B cell (primary cell): ENCODE results near the gene SEMA4A. TPM values are rescaled to one million over a fixed set of nuclear protein-coding genes. Genes with fewer than 3 reads are reported as not detected.
A peak's percentile ranks its signal among the peaks of the same experiment; 100 is the strongest.

Source experiments
- ATAC-seq: fragments of 200-7000 bp; cut with Tn5 transposase; one replicate; pipeline ENCODE4 v1.10.0; 2021; ENCODE audit warnings: low read depth, mild to moderate bottlenecking, moderate number of reproducible peaks, moderate library complexity
- CTCF ChIA-PET: fragments of 350-600 bp; sonication (Branson Sonifier 250); formaldehyde crosslinking; loops from one replicate; lab custom pipeline; 2021; ENCODE audit warnings: antibody characterized with exemption, inconsistent platforms; lab: Charles Lee
- POLR2A ChIA-PET: fragments of 350-600 bp; sonication (Branson Sonifier 250); formaldehyde crosslinking; loops from one replicate; lab custom pipeline; 2021; ENCODE audit warnings: antibody characterized with exemption; lab: Charles Lee
- DNase-seq: peaks from one replicate; pipeline ENCODE4 v3.0.0; 2013
- H2AFZ ChIP-seq: 2 replicates; pipeline ENCODE4 v1.6.1; 2012; ENCODE audit warnings: mild to moderate bottlenecking, low read depth, low read length; ENCODE audit not compliant: insufficient read depth, poor library complexity, severe bottlenecking
- H3K27ac ChIP-seq, 2 donors: 1 replicate in 1 of 2; 2 replicates in 1 of 2; pipeline ENCODE4 v1.5.1; 2012 to 2013; ENCODE audit warnings: low read length in 2 of 2, mild to moderate bottlenecking in 2 of 2, moderate library complexity in 1 of 2
- H3K27me3 ChIP-seq, 4 experiments: fragments of 200-600 bp in 1 of 4; sonication (generic) in 1 of 4; replicated peaks in 1 of 4; 1 replicate in 2 of 4; 2 replicates in 2 of 4; pipeline versions ENCODE4 v1.6.1 to v1.7.0; 2013 to 2016; ENCODE audit warnings: low read length in 3 of 4, mild to moderate bottlenecking in 2 of 4, mixed read lengths in 1 of 4, moderate library complexity in 1 of 4; ENCODE audit not compliant: insufficient read depth in 4 of 4, control insufficient read depth in 3 of 4; ENCODE audit errors: control extremely low read depth in 1 of 4
- H3K36me3 ChIP-seq, 2 experiments: replicated peaks in 1 of 2; 1 replicate in 1 of 2; 2 replicates in 1 of 2; pipeline versions ENCODE4 v1.6.1 to v1.7.1; 2013; ENCODE audit warnings: low read length in 1 of 2; ENCODE audit not compliant: insufficient read depth in 2 of 2, control insufficient read depth in 1 of 2; ENCODE audit errors: control extremely low read depth in 1 of 2, extremely low read depth in 1 of 2
- H3K4me1 ChIP-seq, 2 donors: fragments of 200-600 bp in 1 of 2; sonication (generic) in 1 of 2; 1 replicate in 1 of 2; 2 replicates in 1 of 2; pipeline versions ENCODE4 v1.5.1 to v1.6.1; 2013 to 2017; ENCODE audit warnings: low read length in 2 of 2; ENCODE audit not compliant: control insufficient read depth in 2 of 2, insufficient read depth in 2 of 2
- H3K4me2 ChIP-seq: replicated peaks from 2 replicates; pipeline ENCODE3; 2012; ENCODE audit warnings: mild to moderate bottlenecking, low read depth, low read length; ENCODE audit not compliant: poor library complexity, severe bottlenecking
- H3K4me3 ChIP-seq, 5 experiments: fragments of 200-600 bp in 1 of 5; sonication (generic) in 1 of 5; 1 replicate in 3 of 5; 2 replicates in 2 of 5; pipeline versions ENCODE4 v1.5.1 to v1.7.0; 2011 to 2016; ENCODE audit warnings: low read length in 4 of 5, mild to moderate bottlenecking in 4 of 5, low read depth in 2 of 5, control low read depth in 1 of 5, moderate library complexity in 1 of 5; ENCODE audit not compliant: insufficient read depth in 1 of 5; ENCODE audit errors: control extremely low read depth in 1 of 5, extremely low read depth in 1 of 5
- H3K79me2 ChIP-seq: fragments of 200-600 bp; sonication (generic); one replicate; pipeline ENCODE4 v1.6.0; 2016; ENCODE audit warnings: low read length; ENCODE audit not compliant: control insufficient read depth, insufficient read depth
- H3K9ac ChIP-seq: fragments of 200-600 bp; sonication (generic); 2 replicates; pipeline ENCODE4 v1.6.1; 2017; ENCODE audit warnings: mild to moderate bottlenecking, low read length, moderate library complexity
- H3K9me3 ChIP-seq, 3 donors: one replicate each; pipeline versions ENCODE4 v1.6.1 to v1.7.1; 2013; ENCODE audit warnings: low read length in 2 of 3; ENCODE audit not compliant: control insufficient read depth in 2 of 3, insufficient read depth in 1 of 3; ENCODE audit errors: control extremely low read depth in 1 of 3
- H4K20me1 ChIP-seq: 2 replicates; pipeline ENCODE4 v1.6.0; 2012; ENCODE audit warnings: mild to moderate bottlenecking, low read length; ENCODE audit not compliant: insufficient read depth, control insufficient read depth, poor library complexity, severe bottlenecking
- H3K27ac Mint-ChIP-seq: one replicate; pipeline ENCODE4 v1.8.0; 2021; ENCODE audit warnings: mixed read lengths
- H3K27me3 Mint-ChIP-seq: one replicate; pipeline ENCODE4 v1.8.0; 2021; ENCODE audit warnings: mixed read lengths
- H3K4me1 Mint-ChIP-seq: one replicate; pipeline ENCODE4 v1.8.0; 2021; ENCODE audit warnings: mixed read lengths
- H3K4me3 Mint-ChIP-seq: one replicate; pipeline ENCODE4 v1.8.0; 2021; ENCODE audit warnings: mixed read lengths
- H3K9me3 Mint-ChIP-seq: one replicate; pipeline ENCODE4 v1.8.0; 2022; ENCODE audit warnings: mixed read lengths; ENCODE audit not compliant: insufficient read depth
- EZH2 ChIP-seq: IDR thresholded peaks from 2 replicates; pipeline ENCODE4 v1.6.1; 2012; ENCODE audit warnings: borderline replicate concordance, low read depth, mild to moderate bottlenecking, moderate library complexity, low read length; ENCODE audit not compliant: insufficient read depth, poor library complexity, severe bottlenecking
- WGBS: methylation state at CpG from one replicate; pipeline ENCODE4 v1.1.5; 2013; ENCODE audit warnings: missing lambda C conversion rate; ENCODE audit not compliant: insufficient coverage; 5-methylcytosine and 5-hydroxymethylcytosine counted together
- intact Hi-C: fragments of 100-400 bp; cut with micrococcal nuclease; formaldehyde crosslinking; loops from one replicate; pipeline ENCODE4 v1.10.0; 2022
- polyA plus RNA-seq: library from polyadenylated mRNA; depleted of rRNA; stranded (reverse); fragments of >200 nt; gene quantifications from 2 replicates; pipeline ENCODE4 v1.2.3, GENCODE V29; 2012
- total RNA-seq, 2 donors: library from RNA; stranded (reverse); fragments of 120-200 nt in 1 of 2; gene quantifications; 1 replicate in 1 of 2; 2 replicates in 1 of 2; pipeline versions ENCODE4 v1.2.3 to v1.2.4, GENCODE V29; 2013 to 2022
- TF ChIP-seq, protein P1 (sequence below): fragments of 200-600 bp; IDR thresholded peaks from one replicate; pipeline ENCODE4 v1.8.0; 2022; ENCODE audit warnings: antibody characterized with exemption, mild to moderate bottlenecking

Gene SEMA4A
- total and polyA plus RNA-seq, 2 donors (not counting 1 experiment from before 2014, with no cell fraction given), result 9.2 to 15.5 TPM

DNA sequence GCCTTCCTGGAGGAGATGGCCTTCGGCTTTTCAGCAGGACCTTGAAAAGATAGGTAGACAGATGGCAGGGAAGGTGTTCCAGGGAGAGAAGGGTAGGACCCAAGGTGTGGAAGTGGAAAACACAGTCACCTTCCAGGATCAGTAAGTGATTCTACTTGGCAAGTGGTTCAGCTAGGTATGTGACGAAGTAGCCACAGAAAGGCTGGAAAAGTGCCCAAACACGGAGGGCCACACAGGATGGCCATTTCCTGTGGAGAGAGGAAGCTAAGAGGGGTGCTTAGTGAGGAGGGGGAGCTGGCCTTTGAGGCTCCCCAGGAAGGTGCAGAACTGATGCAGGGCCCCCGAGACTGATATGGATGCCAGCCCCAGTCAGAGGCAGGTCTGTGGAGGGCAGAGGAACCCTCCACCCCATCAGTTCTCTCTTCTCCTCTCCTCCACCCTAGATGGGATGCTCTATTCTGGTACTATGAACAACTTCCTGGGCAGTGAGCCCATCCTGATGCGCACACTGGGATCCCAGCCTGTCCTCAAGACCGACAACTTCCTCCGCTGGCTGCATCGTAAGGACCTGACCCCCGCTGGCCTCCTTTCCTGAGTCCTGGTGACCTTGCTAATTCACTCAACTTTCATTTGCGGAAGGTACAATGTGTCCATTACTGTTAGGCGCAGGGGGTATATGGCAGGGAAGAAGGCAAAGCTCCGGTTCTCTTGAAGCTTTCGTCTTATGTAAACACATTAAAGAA lies 6.8 kb downstream of the SEMA4A start:
- H3K9me3 ChIP-seq, result no peaks in the 10 kb centered on the region
- H3K4me2 ChIP-seq, result peak overlapping the region; percentile 80
- peaks cover 13% of the 10 kb centered on the region for H3K79me2 ChIP-seq
- Mint-ChIP-seq H3K4me3 (peak overlapping the region; percentile 80), H3K27ac (no peak overlapping the region), H3K27me3 (peaks cover 32% of the 10 kb centered on the region), H3K9me3 (no peaks in the 10 kb centered on the region), H3K4me1 (peaks cover 59% of the 10 kb centered on the region)
- no peaks in the 10 kb centered on the region for H3K36me3 ChIP-seq
- peaks cover 47 to 61% of the 10 kb centered on the region in 2 donors for H3K4me1 ChIP-seq
- no peak for ATAC-seq
- peak overlapping the region; percentile 54 for H3K9ac ChIP-seq
- H3K4me3 ChIP-seq, result peak overlapping the region in 1 of 5 experiments; percentile 45
- H2AFZ ChIP-seq, result peak overlapping the region; percentile 63
- DNase-seq, result peak; percentile 28
- POLR2A ChIA-PET, result no interaction called here
- WGBS, result 89% methylated on average over 8 of the region's 13 CpGs
- intact Hi-C loops, result no loop called here
- no peaks in the 10 kb centered on the region for H4K20me1 ChIP-seq
- CTCF ChIA-PET, result interaction anchor here (0.6 to 4.0 kb wide), 3 partner anchors 9 to 65 kb away, joined by 3 to 17 read pairs (median 4); no protein-coding TSS in a partner anchor
- TF ChIP-seq, protein P1, sequence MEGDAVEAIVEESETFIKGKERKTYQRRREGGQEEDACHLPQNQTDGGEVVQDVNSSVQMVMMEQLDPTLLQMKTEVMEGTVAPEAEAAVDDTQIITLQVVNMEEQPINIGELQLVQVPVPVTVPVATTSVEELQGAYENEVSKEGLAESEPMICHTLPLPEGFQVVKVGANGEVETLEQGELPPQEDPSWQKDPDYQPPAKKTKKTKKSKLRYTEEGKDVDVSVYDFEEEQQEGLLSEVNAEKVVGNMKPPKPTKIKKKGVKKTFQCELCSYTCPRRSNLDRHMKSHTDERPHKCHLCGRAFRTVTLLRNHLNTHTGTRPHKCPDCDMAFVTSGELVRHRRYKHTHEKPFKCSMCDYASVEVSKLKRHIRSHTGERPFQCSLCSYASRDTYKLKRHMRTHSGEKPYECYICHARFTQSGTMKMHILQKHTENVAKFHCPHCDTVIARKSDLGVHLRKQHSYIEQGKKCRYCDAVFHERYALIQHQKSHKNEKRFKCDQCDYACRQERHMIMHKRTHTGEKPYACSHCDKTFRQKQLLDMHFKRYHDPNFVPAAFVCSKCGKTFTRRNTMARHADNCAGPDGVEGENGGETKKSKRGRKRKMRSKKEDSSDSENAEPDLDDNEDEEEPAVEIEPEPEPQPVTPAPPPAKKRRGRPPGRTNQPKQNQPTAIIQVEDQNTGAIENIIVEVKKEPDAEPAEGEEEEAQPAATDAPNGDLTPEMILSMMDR, result no peak
- no peak for TF ChIP-seq EZH2
- H3K27me3 ChIP-seq, result peaks cover 0 to 25% (median 7%) of the 10 kb centered on the region in 4 experiments
- H3K27ac ChIP-seq, result no peak overlapping the region

DNA sequence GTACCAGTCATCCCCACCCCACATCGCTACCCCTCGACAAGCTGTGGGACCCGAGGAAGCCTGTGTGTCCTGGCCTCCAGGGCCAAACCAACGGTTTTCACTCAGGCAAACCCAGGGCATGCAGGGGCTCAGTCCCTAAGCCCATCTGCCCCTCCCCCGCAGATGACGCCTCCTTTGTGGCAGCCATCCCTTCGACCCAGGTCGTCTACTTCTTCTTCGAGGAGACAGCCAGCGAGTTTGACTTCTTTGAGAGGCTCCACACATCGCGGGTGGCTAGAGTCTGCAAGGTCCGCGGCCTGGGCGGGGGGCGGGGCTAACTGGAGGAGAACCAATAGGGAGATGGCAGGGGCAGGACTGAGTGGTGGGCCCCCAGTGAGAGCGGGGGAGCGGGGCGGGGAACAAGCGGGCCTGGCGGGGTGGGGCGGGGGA lies 7.4 kb downstream of the SEMA4A start:
- WGBS, result 10% methylated on average over 12 of the region's 22 CpGs
- Mint-ChIP-seq H3K4me3 (peak overlapping the region; percentile 80), H3K27ac (peak overlapping the region; percentile 41), H3K27me3 (peaks cover 32% of the 10 kb centered on the region), H3K9me3 (no peaks in the 10 kb centered on the region), H3K4me1 (peaks cover 55% of the 10 kb centered on the region)
- Histone ChIP-seq H2AFZ (peak overlapping the region; percentile 63), H3K27ac (no peak overlapping the region), H3K27me3 (peaks cover 0 to 22% (median 7%) of the 10 kb centered on the region in 4 experiments), H3K79me2 (peaks cover 10% of the 10 kb centered on the region), H3K4me2 (peak overlapping the region; percentile 80), H3K4me1 (peaks cover 41 to 55% of the 10 kb centered on the region in 2 donors), H4K20me1 (no peaks in the 10 kb centered on the region), H3K9me3 (no peaks in the 10 kb centered on the region), H3K4me3 (peak overlapping the region in 4 of 5 experiments; percentile 25 to 45 (median 34)), H3K36me3 (no peaks in the 10 kb centered on the region), H3K9ac (peak overlapping the region; percentile 54)
- DNase-seq (peak; percentile 56), ATAC-seq (peak; percentile 84)
- TF ChIP-seq, protein P1, result no peak
- no peak for TF ChIP-seq EZH2
- intact Hi-C loops, result no loop called here
- CTCF ChIA-PET, result interaction anchor here (1.1 to 4.0 kb wide), 3 partner anchors 10 to 64 kb away, joined by 3 to 17 read pairs (median 4); no protein-coding TSS in a partner anchor
- POLR2A ChIA-PET, result interaction anchor here (0.5 kb wide), 1 partner anchor 1666 kb away, joined by 8 read pairs; no protein-coding TSS in a partner anchor
